GM12878 (cell line): ENCODE results near the gene RHCG. TPM values are rescaled to one million over a fixed set of nuclear protein-coding genes. Genes with fewer than 3 reads are reported as not detected.

Experiments used
- ATAC-seq: fragments of 200-7000 bp; cut with Tn5 transposase; 3 replicates; pipeline ENCODE4 v1.9.1; 2020; ENCODE audit warnings: mild to moderate bottlenecking, moderate library complexity
- BruUV-seq: library from RNA; stranded (reverse); fragments of 400-500 nt; replicated peaks from 2 replicates; lab custom pipeline; 2021; lab: Mats Ljungman, UMichigan
- CTCF ChIA-PET: fragments of 300-600 bp; sonication (Branson Sonifier 250); formaldehyde crosslinking; extraction: SDS; loops from one replicate; lab custom pipeline; 2021; ENCODE audit warnings: inconsistent platforms; lab: Yijun Ruan, JAX
- POLR2A ChIA-PET: fragments of 350-600 bp; formaldehyde crosslinking; extraction: SDS; loops from one replicate; lab custom pipeline; 2021; ENCODE audit warnings: inconsistent platforms; lab: Charles Lee
- RAD21 ChIA-PET: fragments of 300-600 bp; sonication (Branson Sonifier 250); formaldehyde crosslinking; loops from one replicate; lab custom pipeline; 2023; ENCODE audit warnings: antibody characterized with exemption; ENCODE audit not compliant: unreplicated experiment; lab: Charles Lee
- SMC1A ChIA-PET: fragments of 300-600 bp; sonication (Branson Sonifier 250); formaldehyde crosslinking; loops from one replicate; lab custom pipeline; 2023; ENCODE audit not compliant: unreplicated experiment, uncharacterized antibody; lab: Charles Lee
- DNase-seq: peaks from one replicate; pipeline ENCODE4 v3.0.0-alpha.2; 2011; ENCODE audit warnings: low read depth, low spot score
- FAIRE-seq: peaks from 3 replicates; lab custom pipeline; 2011; peaks lifted over from hg19 to GRCh38; lab: Jason Lieb, UNC
- H2AFZ ChIP-seq: 2 replicates; pipeline ENCODE4 v1.6.0; 2011; ENCODE audit warnings: low read depth, low read length, control low read depth; ENCODE audit not compliant: control insufficient read depth
- H3K27ac ChIP-seq: 2 replicates; pipeline ENCODE4 v1.5.1; 2011; ENCODE audit warnings: control low read depth; ENCODE audit not compliant: control insufficient read depth, insufficient read depth
- H3K27me3 ChIP-seq, 2 experiments: replicated peaks in 1 of 2; 2 replicates each; pipeline versions ENCODE4 v1.6.0 to v1.6.1; 2011; ENCODE audit warnings: low read length in 1 of 2; ENCODE audit not compliant: control insufficient read depth in 2 of 2, insufficient read depth in 2 of 2
- H3K36me3 ChIP-seq, 2 experiments: 2 replicates each; pipeline ENCODE4 v1.5.1; 2011; ENCODE audit warnings: low read length in 1 of 2; ENCODE audit not compliant: control insufficient read depth in 2 of 2, insufficient read depth in 2 of 2
- H3K4me1 ChIP-seq: 2 replicates; pipeline ENCODE4 v1.6.1; 2011; ENCODE audit warnings: mild to moderate bottlenecking, low read length, moderate library complexity, mixed read lengths; ENCODE audit not compliant: control insufficient read depth, insufficient read depth
- H3K4me2 ChIP-seq: 2 replicates; pipeline ENCODE4 v1.6.0; 2011; ENCODE audit warnings: control low read depth; ENCODE audit not compliant: control insufficient read depth, insufficient read depth
- H3K4me3 ChIP-seq: fragments of 200-600 bp; sonication (generic); 2 replicates; pipeline ENCODE4 v1.5.1; 2016
- H3K79me2 ChIP-seq: 2 replicates; pipeline ENCODE4 v1.6.0; 2011; ENCODE audit warnings: low read length; ENCODE audit not compliant: control insufficient read depth, insufficient read depth
- H3K9ac ChIP-seq: 2 replicates; pipeline ENCODE4 v1.8.0; 2011; ENCODE audit warnings: low read length, control low read depth, mixed read lengths; ENCODE audit not compliant: control insufficient read depth, insufficient read depth
- H3K9me3 ChIP-seq: replicated peaks from 3 replicates; pipeline ENCODE4 v1.5.1; 2011; ENCODE audit warnings: mild to moderate bottlenecking, low read length; ENCODE audit not compliant: control insufficient read depth, insufficient read depth
- H4K20me1 ChIP-seq: 2 replicates; pipeline ENCODE4 v1.6.0; 2011; ENCODE audit not compliant: control insufficient read depth, insufficient read depth
- ASH2L ChIP-seq: fragments of 300-600, 200-600 bp; sonication (generic); IDR thresholded peaks from 2 replicates; pipeline ENCODE4 v1.6.1; 2017; ENCODE audit warnings: low read depth, mild to moderate bottlenecking, borderline replicate concordance
- BACH1 ChIP-seq: fragments of 450-650 bp; IDR thresholded peaks from 2 replicates; pipeline ENCODE4 v1.6.1; 2017; ENCODE audit warnings: mild to moderate bottlenecking, borderline replicate concordance
- CUX1 ChIP-seq: IDR thresholded peaks from 2 replicates; pipeline ENCODE4 v1.6.1; 2012; ENCODE audit warnings: improper control_type of control experiment, low read depth, low read length; ENCODE audit not compliant: insufficient replicate concordance
- EZH2 ChIP-seq: IDR thresholded peaks from 2 replicates; pipeline ENCODE4 v1.6.1; 2012; ENCODE audit warnings: low read depth, mild to moderate bottlenecking, control low read depth, inconsistent platforms, low read length, borderline replicate concordance; ENCODE audit not compliant: control insufficient read depth
- GATAD2B ChIP-seq: fragments of 450-650 bp; conservative IDR thresholded peaks from 2 replicates; pipeline ENCODE4 v1.6.1; 2017; ENCODE audit warnings: low read depth, mild to moderate bottlenecking, moderate library complexity
- HDAC2 ChIP-seq: fragments of 200-600 bp; sonication (generic); IDR thresholded peaks from 2 replicates; pipeline ENCODE4 v1.6.1; 2017
- KLF5 ChIP-seq: fragments of 450-650 bp; IDR thresholded peaks from 2 replicates; pipeline ENCODE4 v1.6.1; 2014; ENCODE audit warnings: mild to moderate bottlenecking; ENCODE audit not compliant: partially characterized antibody
- MTA2 ChIP-seq: fragments of 450-650 bp; IDR thresholded peaks from 2 replicates; pipeline ENCODE4 v1.6.1; 2016; ENCODE audit warnings: low read depth, mild to moderate bottlenecking, moderate library complexity
- MYB ChIP-seq: fragments of 150-350 bp; IDR thresholded peaks from 2 replicates; pipeline ENCODE4 v1.6.1; 2014; ENCODE audit warnings: mild to moderate bottlenecking, low read depth, low read length, borderline replicate concordance
- POLR2A ChIP-seq: IDR thresholded peaks from 2 replicates; pipeline ENCODE4 v1.6.1; 2011; ENCODE audit warnings: low read depth, mild to moderate bottlenecking, low read length
- REST ChIP-seq: IDR thresholded peaks from 2 replicates; pipeline ENCODE4 v1.6.1; 2012; ENCODE audit warnings: mild to moderate bottlenecking, low read depth, low read length
- SIX5 ChIP-seq: IDR thresholded peaks from 2 replicates; pipeline ENCODE4 v1.6.1; 2011; ENCODE audit warnings: mild to moderate bottlenecking, low read depth, low read length, moderate library complexity; ENCODE audit not compliant: severe bottlenecking
- SMAD5 ChIP-seq: IDR thresholded peaks from 2 replicates; pipeline ENCODE4 v1.6.1; 2016; ENCODE audit warnings: antibody characterized with exemption, low read depth
- SMC3 ChIP-seq: IDR thresholded peaks from 2 replicates; pipeline ENCODE4 v1.6.1; 2011; ENCODE audit warnings: low read length, improper control_type of control experiment, borderline replicate concordance
- TAF1 ChIP-seq: IDR thresholded peaks from 2 replicates; pipeline ENCODE4 v1.6.1; 2011; ENCODE audit warnings: mild to moderate bottlenecking, low read depth, low read length, borderline replicate concordance
- TBL1XR1 ChIP-seq: IDR thresholded peaks from 2 replicates; pipeline ENCODE4 v1.6.1; 2012; ENCODE audit warnings: low read depth, low read length, improper control_type of control experiment
- YBX1 ChIP-seq: fragments of 450-650 bp; IDR thresholded peaks from 2 replicates; pipeline ENCODE4 v1.6.1; 2016; ENCODE audit warnings: antibody characterized with exemption
- ZNF274 ChIP-seq: IDR thresholded peaks from one replicate; pipeline ENCODE4 v1.8.0; 2011; ENCODE audit not compliant: insufficient read length, insufficient read depth
- WGBS: methylation state at CpG from one replicate; pipeline ENCODE4 v1.1.6; 2016; ENCODE audit warnings: low lambda C conversion rate; ENCODE audit not compliant: insufficient replicate concordance, insufficient coverage; ENCODE audit errors: missing lambda C conversion rate; 5-methylcytosine and 5-hydroxymethylcytosine counted together
- in situ Hi-C: fragments of 300-500 bp; cut with MboI; formaldehyde crosslinking; loops from 9 replicates; pipeline ENCODE4 v1.14.3; 2018; ENCODE audit warnings: mixed read lengths
- intact Hi-C: fragments of 100-400 bp; cut with micrococcal nuclease; formaldehyde crosslinking; loops from one replicate; pipeline ENCODE4 v1.14.2; 2022; ENCODE audit not compliant: unreplicated experiment
- polyA plus RNA-seq, 11 experiments: library from polyadenylated mRNA; depleted of rRNA in 4 of 11; unstranded in 6 of 11; stranded (reverse) in 5 of 11; fragments of >200 nt; fragmentation: Nextera tagmentation in 4 of 11; fragmentation: Illumina TruSeq in 1 of 11; extraction: Ambion mirVana in 4 of 11; extraction: Trizol in 1 of 11; gene quantifications; 1 replicate in 1 of 11; 2 replicates in 10 of 11; pipeline versions ENCODE4 v1.2.1 to v1.2.3, GENCODE V29; 2011 to 2016; ENCODE audit warnings: inconsistent platforms in 2 of 11, missing spikeins in 2 of 11, low read depth in 1 of 11
- total RNA-seq, 4 experiments: library from RNA; depleted of rRNA in 3 of 4; stranded (reverse); fragments of >200 nt in 3 of 4; fragmentation: Illumina TruSeq in 1 of 4; extraction: Trizol in 1 of 4; gene quantifications; 2 replicates each; pipeline versions ENCODE4 v1.2.1 to v1.2.3, GENCODE V29; 2013 to 2021

The RHCG gene
- total and polyA plus RNA-seq, 10 of the 15 experiments (the other 5 are each of a cell fraction or from before 2014, with no cell fraction given): 0.05 to 0.11 TPM; not detected in 8

GRCh38 chr15:89475661-89476060 is 20.7 kb downstream of the RHCG start:
- peaks cover 0 to 6% of the 10 kb centered on the region in 2 experiments; a peak in 2 of 4 replicates for H3K27me3 ChIP-seq
- ChIA-PET CTCF (interaction anchor here (1.4 to 5.4 kb wide), 2 partner anchors 33 to 116 kb away, joined by 3 to 58 read pairs; no protein-coding TSS in a partner anchor), POLR2A (interaction anchor here (0.5 kb wide), 1 partner anchor 233 kb away, joined by 4 read pairs; no protein-coding TSS in a partner anchor), SMC1A (no interaction called here), RAD21 (no interaction called here)
- H4K20me1 ChIP-seq: no peaks in the 10 kb centered on the region
- no peaks in the 10 kb centered on the region for H3K36me3 ChIP-seq
- 39% methylated on average over 6 of the region's 6 CpGs for WGBS
- no peak overlapping the region for H3K4me3 ChIP-seq
- in situ Hi-C loops (no loop called here), intact Hi-C loops (no loop called here)
- no peak overlapping the region for H3K4me2 ChIP-seq
- no peak for ATAC-seq
- H3K4me1 ChIP-seq: no peaks in the 10 kb centered on the region
- no peak overlapping the region for H3K27ac ChIP-seq
- TF ChIP-seq ASH2L (no peak), EZH2 (no peak), KLF5 (no peak), MYB (no peak), REST (no peak), POLR2A (no peak), YBX1 (no peak), SIX5 (no peak), TBL1XR1 (no peak), TAF1 (no peak), SMC3 (no peak), BACH1 (no peak), GATAD2B (no peak), SMAD5 (no peak), CUX1 (no peak), ZNF274 (no peak), MTA2 (no peak), HDAC2 (no peak)
- no TSS peak for BruUV-seq
- FAIRE-seq: no peak
- H2AFZ ChIP-seq: no peak overlapping the region
- DNase-seq: no peak
- no peaks in the 10 kb centered on the region for H3K79me2 ChIP-seq
- no peak overlapping the region for H3K9ac ChIP-seq
- no peaks in the 10 kb centered on the region for H3K9me3 ChIP-seq
